HepG2 (cell line): Measurements from ENCODE around the gene PPP1R16B. TPM values are rescaled to one million over a fixed set of nuclear protein-coding genes. Genes with fewer than 3 reads are reported as not detected.
A peak's percentile ranks its signal among the peaks of the same experiment; 100 is the strongest.

Experiments
- BRD4 ChIP-seq: sonication (generic); formaldehyde crosslinking; IDR thresholded peaks from 2 replicates; pipeline ENCODE4 v1.4.0; 2020; ENCODE audit warnings: missing genetic modification reagents
- CHCHD3 ChIP-seq: sonication (generic); formaldehyde crosslinking; IDR thresholded peaks from 2 replicates; pipeline ENCODE4 v1.8.0; 2022; ENCODE audit warnings: mild to moderate bottlenecking, missing genetic modification reagents, moderate library complexity
- GABPB1 ChIP-seq: IDR thresholded peaks from 2 replicates; pipeline ENCODE4 v1.6.1; 2016; ENCODE audit warnings: mild to moderate bottlenecking, missing genetic modification reagents, moderate library complexity, missing compliant biosample characterization
- MAZ ChIP-seq, 2 experiments: sonication (generic) in 1 of 2; formaldehyde crosslinking in 1 of 2; IDR thresholded peaks; 2 replicates each; pipeline versions ENCODE4 v1.5.0 to v1.6.1; 2012 to 2020; ENCODE audit warnings: low read depth in 2 of 2, mild to moderate bottlenecking in 2 of 2, borderline replicate concordance in 1 of 2, improper control_type of control experiment in 1 of 2, low read length in 1 of 2, missing genetic modification reagents in 1 of 2, moderate library complexity in 1 of 2
- MEF2D ChIP-seq: sonication (generic); formaldehyde crosslinking; IDR thresholded peaks from 2 replicates; pipeline ENCODE4 v1.5.1; 2020; ENCODE audit warnings: mild to moderate bottlenecking, missing genetic modification reagents
- NFYC ChIP-seq: IDR thresholded peaks from 2 replicates; pipeline ENCODE4 v1.6.1; 2016; ENCODE audit warnings: missing genetic modification reagents, missing compliant biosample characterization
- NONO ChIP-seq, 2 experiments: fragments of 450-650 bp in 1 of 2; sonication (generic) in 1 of 2; formaldehyde crosslinking in 1 of 2; IDR thresholded peaks in 1 of 2; conservative IDR thresholded peaks in 1 of 2; 2 replicates each; pipeline versions ENCODE4 v1.6.1 to v1.8.0; 2017 to 2022; ENCODE audit warnings: mild to moderate bottlenecking in 1 of 2, missing genetic modification reagents in 1 of 2, moderate library complexity in 1 of 2
- RORA ChIP-seq: sonication (generic); formaldehyde crosslinking; IDR thresholded peaks from 2 replicates; pipeline ENCODE4 v1.5.0; 2020; ENCODE audit warnings: mild to moderate bottlenecking, missing genetic modification reagents, moderate library complexity
- SIN3A ChIP-seq: IDR thresholded peaks from 2 replicates; pipeline ENCODE4 v1.6.1; 2011; ENCODE audit warnings: low read depth, mild to moderate bottlenecking, control low read depth, low read length, borderline replicate concordance
- SRSF1 ChIP-seq: fragments of 200-400 bp; formaldehyde crosslinking; optimal IDR thresholded peaks from 2 replicates; pipeline ENCODE3; 2017; ENCODE audit warnings: mild to moderate bottlenecking, low read depth, low read length, moderate library complexity
- TCF12 ChIP-seq, 2 experiments: fragments of 450-650 bp in 1 of 2; sonication (generic) in 1 of 2; formaldehyde crosslinking in 1 of 2; IDR thresholded peaks; 2 replicates each; pipeline versions ENCODE4 v1.6.1 to v1.8.0; 2017 to 2022; ENCODE audit warnings: antibody characterized with exemption in 1 of 2, mild to moderate bottlenecking in 1 of 2, missing genetic modification reagents in 1 of 2, moderate library complexity in 1 of 2
- TOPORS ChIP-seq: sonication (generic); formaldehyde crosslinking; IDR thresholded peaks from 2 replicates; pipeline ENCODE4 v1.8.0; 2023; ENCODE audit warnings: mild to moderate bottlenecking, missing genetic modification reagents
- ZFYVE20 ChIP-seq: sonication (generic); formaldehyde crosslinking; IDR thresholded peaks from 2 replicates; pipeline ENCODE4 v1.8.0; 2023; ENCODE audit warnings: low read depth, mild to moderate bottlenecking, moderate library complexity, missing genetic modification reagents, borderline replicate concordance
- ZNF160 ChIP-seq: sonication (generic); formaldehyde crosslinking; IDR thresholded peaks from 2 replicates; pipeline ENCODE4 v1.8.0; 2022; ENCODE audit warnings: mild to moderate bottlenecking, inconsistent platforms, missing genetic modification reagents
- ZNF225 ChIP-seq: sonication (generic); formaldehyde crosslinking; IDR thresholded peaks from 2 replicates; pipeline ENCODE4 v1.4.0; 2020; ENCODE audit warnings: mild to moderate bottlenecking, missing genetic modification reagents
- ZNF296 ChIP-seq: sonication (generic); formaldehyde crosslinking; conservative IDR thresholded peaks from 2 replicates; pipeline ENCODE4 v1.5.0; 2020; ENCODE audit warnings: mild to moderate bottlenecking, missing genetic modification reagents
- ZNF484 ChIP-seq: sonication (generic); formaldehyde crosslinking; IDR thresholded peaks from 2 replicates; pipeline ENCODE4 v1.5.1; 2020; ENCODE audit warnings: mild to moderate bottlenecking, low read depth, missing genetic modification reagents, borderline replicate concordance
- ZNF572 ChIP-seq: sonication (generic); formaldehyde crosslinking; IDR thresholded peaks from 2 replicates; pipeline ENCODE4 v1.5.1; 2020; ENCODE audit warnings: mild to moderate bottlenecking, missing genetic modification reagents
- ZNF577 ChIP-seq: sonication (generic); formaldehyde crosslinking; IDR thresholded peaks from 2 replicates; pipeline ENCODE4 v1.4.0; 2020; ENCODE audit warnings: mild to moderate bottlenecking, low read depth, missing genetic modification reagents, borderline replicate concordance
- ZNF737 ChIP-seq: sonication (generic); formaldehyde crosslinking; IDR thresholded peaks from 2 replicates; pipeline ENCODE4 v1.5.0; 2020; ENCODE audit warnings: missing genetic modification reagents, mild to moderate bottlenecking, borderline replicate concordance
- ZNF878 ChIP-seq: sonication (generic); formaldehyde crosslinking; IDR thresholded peaks from 2 replicates; pipeline ENCODE4 v1.8.1; 2023; ENCODE audit warnings: mild to moderate bottlenecking, missing genetic modification reagents, moderate library complexity
- polyA plus RNA-seq, 8 experiments: library from polyadenylated mRNA; depleted of rRNA in 3 of 8; stranded (reverse) in 7 of 8; unstranded in 1 of 8; fragments of >200 nt; fragmentation: Illumina TruSeq in 4 of 8; extraction: Trizol in 4 of 8; gene quantifications; 2 replicates each; pipeline versions ENCODE4 v1.2.1 to v1.2.3, GENCODE V29; 2011 to 2016; ENCODE audit warnings: low read depth in 4 of 8, missing spikeins in 1 of 8, mixed read lengths in 1 of 8; ENCODE audit not compliant: insufficient read depth in 1 of 8
- total RNA-seq, 5 experiments: library from RNA; depleted of rRNA; stranded (reverse); fragments of >200 nt; fragmentation: Illumina TruSeq; extraction: Trizol; gene quantifications; 2 replicates each; pipeline ENCODE4 v1.2.3, GENCODE V29; 2016; ENCODE audit warnings: low read depth in 1 of 5
- TF ChIP-seq, protein P1 (sequence below): sonication (generic); formaldehyde crosslinking; IDR thresholded peaks from 2 replicates; pipeline ENCODE4 v1.9.0; 2021; ENCODE audit warnings: missing genetic modification reagents, borderline replicate concordance
- TF ChIP-seq, protein P2 (sequence below): sonication (generic); formaldehyde crosslinking; IDR thresholded peaks from 2 replicates; pipeline ENCODE4 v1.4.0; 2020; ENCODE audit warnings: missing genetic modification reagents

PPP1R16B gene
- total and polyA plus RNA-seq, 2 of the 13 experiments (the other 11 are each of a cell fraction or from before 2014, with no cell fraction given), result 0.02 to 0.11 TPM

- TF ChIP-seq ZNF296 (CRISPR knock-in tag), result peak; percentile 26; the same call in 1 of the 2 replicates
- TF ChIP-seq ZFYVE20 (CRISPR knock-in tag), result peak; percentile 88
- TF ChIP-seq ZNF577, result no peak; the same call in 1 of the 2 replicates
- 0 out of 2 replicates have a peak, but pooled peaks have one; percentile 92 for TF ChIP-seq BRD4 (CRISPR knock-in tag)
- TF ChIP-seq GABPB1 (CRISPR knock-in tag), result peak; percentile 81; the same call in 1 of the 2 replicates
- peak; percentile 100 for TF ChIP-seq ZNF878 (CRISPR knock-in tag)
- peak; percentile 53 for TF ChIP-seq SRSF1
- no peak for TF ChIP-seq RORA (CRISPR knock-in tag)
- TF ChIP-seq ZNF572 (CRISPR knock-in tag), result peak; percentile 85; the same call in 1 of the 2 replicates
- TF ChIP-seq, protein P1, sequence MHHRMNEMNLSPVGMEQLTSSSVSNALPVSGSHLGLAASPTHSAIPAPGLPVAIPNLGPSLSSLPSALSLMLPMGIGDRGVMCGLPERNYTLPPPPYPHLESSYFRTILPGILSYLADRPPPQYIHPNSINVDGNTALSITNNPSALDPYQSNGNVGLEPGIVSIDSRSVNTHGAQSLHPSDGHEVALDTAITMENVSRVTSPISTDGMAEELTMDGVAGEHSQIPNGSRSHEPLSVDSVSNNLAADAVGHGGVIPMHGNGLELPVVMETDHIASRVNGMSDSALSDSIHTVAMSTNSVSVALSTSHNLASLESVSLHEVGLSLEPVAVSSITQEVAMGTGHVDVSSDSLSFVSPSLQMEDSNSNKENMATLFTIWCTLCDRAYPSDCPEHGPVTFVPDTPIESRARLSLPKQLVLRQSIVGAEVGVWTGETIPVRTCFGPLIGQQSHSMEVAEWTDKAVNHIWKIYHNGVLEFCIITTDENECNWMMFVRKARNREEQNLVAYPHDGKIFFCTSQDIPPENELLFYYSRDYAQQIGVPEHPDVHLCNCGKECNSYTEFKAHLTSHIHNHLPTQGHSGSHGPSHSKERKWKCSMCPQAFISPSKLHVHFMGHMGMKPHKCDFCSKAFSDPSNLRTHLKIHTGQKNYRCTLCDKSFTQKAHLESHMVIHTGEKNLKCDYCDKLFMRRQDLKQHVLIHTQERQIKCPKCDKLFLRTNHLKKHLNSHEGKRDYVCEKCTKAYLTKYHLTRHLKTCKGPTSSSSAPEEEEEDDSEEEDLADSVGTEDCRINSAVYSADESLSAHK (CRISPR knock-in tag), result peak; percentile 82; the same call in 1 of the 2 replicates
- no peak for TF ChIP-seq TCF12 (IDR thresholded peaks at IDR 0.05)
- TF ChIP-seq TCF12 (CRISPR knock-in tag; IDR thresholded peaks at IDR 0.05), result peak; percentile 91
- TF ChIP-seq ZNF737, result no peak; the same call in 1 of the 2 replicates
- TF ChIP-seq, protein P2, sequence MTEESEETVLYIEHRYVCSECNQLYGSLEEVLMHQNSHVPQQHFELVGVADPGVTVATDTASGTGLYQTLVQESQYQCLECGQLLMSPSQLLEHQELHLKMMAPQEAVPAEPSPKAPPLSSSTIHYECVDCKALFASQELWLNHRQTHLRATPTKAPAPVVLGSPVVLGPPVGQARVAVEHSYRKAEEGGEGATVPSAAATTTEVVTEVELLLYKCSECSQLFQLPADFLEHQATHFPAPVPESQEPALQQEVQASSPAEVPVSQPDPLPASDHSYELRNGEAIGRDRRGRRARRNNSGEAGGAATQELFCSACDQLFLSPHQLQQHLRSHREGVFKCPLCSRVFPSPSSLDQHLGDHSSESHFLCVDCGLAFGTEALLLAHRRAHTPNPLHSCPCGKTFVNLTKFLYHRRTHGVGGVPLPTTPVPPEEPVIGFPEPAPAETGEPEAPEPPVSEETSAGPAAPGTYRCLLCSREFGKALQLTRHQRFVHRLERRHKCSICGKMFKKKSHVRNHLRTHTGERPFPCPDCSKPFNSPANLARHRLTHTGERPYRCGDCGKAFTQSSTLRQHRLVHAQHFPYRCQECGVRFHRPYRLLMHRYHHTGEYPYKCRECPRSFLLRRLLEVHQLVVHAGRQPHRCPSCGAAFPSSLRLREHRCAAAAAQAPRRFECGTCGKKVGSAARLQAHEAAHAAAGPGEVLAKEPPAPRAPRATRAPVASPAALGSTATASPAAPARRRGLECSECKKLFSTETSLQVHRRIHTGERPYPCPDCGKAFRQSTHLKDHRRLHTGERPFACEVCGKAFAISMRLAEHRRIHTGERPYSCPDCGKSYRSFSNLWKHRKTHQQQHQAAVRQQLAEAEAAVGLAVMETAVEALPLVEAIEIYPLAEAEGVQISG, result peak; percentile 77
- TF ChIP-seq NONO (IDR thresholded peaks at IDR 0.05), result no peak
- TF ChIP-seq NONO (CRISPR knock-in tag; conservative IDR thresholded peaks at IDR 0.05), result peak; percentile 97
- TF ChIP-seq ZNF225 (CRISPR knock-in tag), result peak; percentile 67
- peak; percentile 95; the same call in 1 of the 2 replicates for TF ChIP-seq CHCHD3
- TF ChIP-seq SIN3A, result peak; percentile 100
- TF ChIP-seq ZNF160 (CRISPR knock-in tag), result peak; percentile 96
- TF ChIP-seq MEF2D (CRISPR knock-in tag), result peak; percentile 94; the same call in 1 of the 2 replicates
- TF ChIP-seq NFYC, result peak; percentile 99
- TF ChIP-seq MAZ (IDR thresholded peaks at IDR 0.05; ENCODE audit: borderline replicate concordance, low read depth, low read length), result peak; percentile 54; the same call in 1 of the 2 replicates
- peak; percentile 90 for TF ChIP-seq MAZ (CRISPR knock-in tag; IDR thresholded peaks at IDR 0.05; ENCODE audit: low read depth)
- 0 out of 2 replicates have a peak, but pooled peaks have one; percentile 38 for TF ChIP-seq ZNF484 (CRISPR knock-in tag)
- peak; percentile 100 for TF ChIP-seq TOPORS (CRISPR knock-in tag)
Observed at GRCh38 chr20:38926142-38926933, 120.8 kb downstream of the PPP1R16B start, which contains the start of gene FAM83D (continued).
